ENCODE results near the gene SNX11.

- TF ChIP-seq CTCF (IDR thresholded peaks at IDR 0.05) (no peak), POLR2AphosphoS5 (IDR thresholded peaks at IDR 0.05; ENCODE audit: low read depth, low read length) (no peak), TCF7L2 (IDR thresholded peaks at IDR 0.05; ENCODE audit: low read depth, low read length) (no peak), SIN3A (IDR thresholded peaks at IDR 0.05; ENCODE audit: borderline replicate concordance, insufficient read depth, low read depth, low read length) (no peak)
- TF ChIP-seq, protein P1, sequence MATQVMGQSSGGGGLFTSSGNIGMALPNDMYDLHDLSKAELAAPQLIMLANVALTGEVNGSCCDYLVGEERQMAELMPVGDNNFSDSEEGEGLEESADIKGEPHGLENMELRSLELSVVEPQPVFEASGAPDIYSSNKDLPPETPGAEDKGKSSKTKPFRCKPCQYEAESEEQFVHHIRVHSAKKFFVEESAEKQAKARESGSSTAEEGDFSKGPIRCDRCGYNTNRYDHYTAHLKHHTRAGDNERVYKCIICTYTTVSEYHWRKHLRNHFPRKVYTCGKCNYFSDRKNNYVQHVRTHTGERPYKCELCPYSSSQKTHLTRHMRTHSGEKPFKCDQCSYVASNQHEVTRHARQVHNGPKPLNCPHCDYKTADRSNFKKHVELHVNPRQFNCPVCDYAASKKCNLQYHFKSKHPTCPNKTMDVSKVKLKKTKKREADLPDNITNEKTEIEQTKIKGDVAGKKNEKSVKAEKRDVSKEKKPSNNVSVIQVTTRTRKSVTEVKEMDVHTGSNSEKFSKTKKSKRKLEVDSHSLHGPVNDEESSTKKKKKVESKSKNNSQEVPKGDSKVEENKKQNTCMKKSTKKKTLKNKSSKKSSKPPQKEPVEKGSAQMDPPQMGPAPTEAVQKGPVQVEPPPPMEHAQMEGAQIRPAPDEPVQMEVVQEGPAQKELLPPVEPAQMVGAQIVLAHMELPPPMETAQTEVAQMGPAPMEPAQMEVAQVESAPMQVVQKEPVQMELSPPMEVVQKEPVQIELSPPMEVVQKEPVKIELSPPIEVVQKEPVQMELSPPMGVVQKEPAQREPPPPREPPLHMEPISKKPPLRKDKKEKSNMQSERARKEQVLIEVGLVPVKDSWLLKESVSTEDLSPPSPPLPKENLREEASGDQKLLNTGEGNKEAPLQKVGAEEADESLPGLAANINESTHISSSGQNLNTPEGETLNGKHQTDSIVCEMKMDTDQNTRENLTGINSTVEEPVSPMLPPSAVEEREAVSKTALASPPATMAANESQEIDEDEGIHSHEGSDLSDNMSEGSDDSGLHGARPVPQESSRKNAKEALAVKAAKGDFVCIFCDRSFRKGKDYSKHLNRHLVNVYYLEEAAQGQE (IDR thresholded peaks at IDR 0.05; ENCODE audit: insufficient read depth in 1 of 2, low read depth in 2 of 2, low read length in 1 of 2): no peak
These were observed 43.7 kb downstream of the SNX11 start for GRCh38 chr17:48151220-48151619.
